H1 (cell line): ENCODE results near the gene PPIA.

Experiments
- CREB1 ChIP-seq: IDR thresholded peaks from 2 replicates; pipeline ENCODE4 v1.6.1; 2012; ENCODE audit warnings: inconsistent platforms
- CTCF ChIP-seq, 3 experiments: IDR thresholded peaks; 1 replicate in 2 of 3; 2 replicates in 1 of 3; pipeline versions ENCODE4 v1.5.1 to v1.6.1; 2011; ENCODE audit warnings: low read length in 3 of 3, mild to moderate bottlenecking in 3 of 3, inconsistent platforms in 2 of 3, low read depth in 1 of 3, moderate library complexity in 1 of 3; ENCODE audit not compliant: insufficient read depth in 1 of 3; ENCODE audit errors: control extremely low read depth in 1 of 3
- EZH2 ChIP-seq: fragments of 200-600 bp; sonication (generic); IDR thresholded peaks from 2 replicates; pipeline ENCODE4 v1.7.1; 2012; ENCODE audit warnings: low read depth, mild to moderate bottlenecking, moderate library complexity, low read length, inconsistent platforms; ENCODE audit not compliant: severe bottlenecking
- JUND ChIP-seq: IDR thresholded peaks from 2 replicates; pipeline ENCODE4 v1.6.1; 2011; ENCODE audit warnings: mild to moderate bottlenecking, improper control_type of control experiment, low read length
- POLR2A ChIP-seq, 2 experiments: IDR thresholded peaks; 1 replicate in 1 of 2; 2 replicates in 1 of 2; pipeline ENCODE4 v1.6.1; 2011; ENCODE audit warnings: low read depth in 2 of 2, low read length in 2 of 2, mild to moderate bottlenecking in 2 of 2; ENCODE audit errors: control extremely low read depth in 1 of 2
- USF2 ChIP-seq: IDR thresholded peaks from 2 replicates; pipeline ENCODE4 v1.6.1; 2011; ENCODE audit warnings: low read length, improper control_type of control experiment

GRCh38 chr7:44849259-44849884 is 52.9 kb downstream of the PPIA start:
- no peak for TF ChIP-seq CREB1
- TF ChIP-seq CTCF (IDR thresholded peaks at IDR 0.05; ENCODE audit: control extremely low read depth in 1 of 3, insufficient read depth in 1 of 3, low read depth in 1 of 3, low read length in 3 of 3): no peak
- no peak for TF ChIP-seq POLR2A (IDR thresholded peaks at IDR 0.05; ENCODE audit: control extremely low read depth in 1 of 2, low read depth in 2 of 2, low read length in 2 of 2)
- TF ChIP-seq EZH2: no peak
- no peak for TF ChIP-seq JUND
- TF ChIP-seq USF2: no peak
